ENCODE measurements around the gene SYK.
"Not testable (repeated sequence)": the region's sequence is repeated elsewhere in the genome, so short reads cannot be mapped to it uniquely, and the experiment has no call there.

Gene SYK

DNA sequence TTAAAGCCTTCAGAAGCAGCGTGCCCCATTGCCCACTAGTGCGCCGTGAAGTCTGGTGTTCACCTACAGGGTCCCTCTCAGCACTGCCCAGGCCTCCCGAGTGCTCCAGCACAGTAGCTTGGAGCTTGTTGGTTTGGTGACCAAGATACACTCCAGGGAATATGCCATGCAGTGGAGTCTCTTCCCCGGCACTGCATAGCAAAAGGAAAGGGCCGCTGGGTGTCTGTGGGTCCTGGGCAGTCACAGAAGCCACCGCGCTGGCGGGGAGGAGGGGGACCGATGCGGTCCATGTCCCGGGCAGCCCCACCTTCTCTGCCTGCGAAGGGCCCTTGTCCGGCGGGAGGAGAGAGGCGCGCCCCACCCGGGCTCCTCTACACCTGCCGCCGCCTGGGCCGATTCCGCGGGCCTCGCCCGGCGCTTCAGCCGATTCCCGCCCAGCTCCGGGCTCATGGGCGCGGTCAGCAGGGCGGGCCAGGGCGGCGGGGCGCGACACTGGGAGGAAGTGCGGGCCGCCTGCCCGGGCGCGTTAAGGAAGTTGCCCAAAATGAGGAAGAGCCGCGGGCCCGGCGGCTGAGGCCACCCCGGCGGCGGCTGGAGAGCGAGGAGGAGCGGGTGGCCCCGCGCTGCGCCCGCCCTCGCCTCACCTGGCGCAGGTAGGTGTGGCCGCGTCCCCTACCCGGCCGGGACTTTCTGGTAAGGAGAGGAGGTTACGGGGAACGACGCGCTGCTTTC is at the start of gene SYK:
TSS of gene SYK (plus strand) at position 579 of the 732 bp plus-strand sequence. CDS start 42,080 bp downstream, outside the sequence.
- Histone ChIP-seq H3K4me3 (ENCODE audit: low read depth, low read length) (no peak within 1 kb of the TSS), H3K4me1 (ENCODE audit: control insufficient read depth, insufficient read depth, low read length, unreplicated experiment) (no peaks in the 10 kb centered on the region), H3K79me2 (ENCODE audit: control insufficient read depth, insufficient read depth, low read length, unreplicated experiment) (no peaks in the 10 kb centered on the region), H2AFZ (ENCODE audit: low read length, unreplicated experiment) (peak within 1 kb of the TSS; percentile 25), H3K27ac (ENCODE audit: low read depth, low read length) (no peak within 1 kb of the TSS), H3K27me3 (ENCODE audit: insufficient read depth, low read length) (peaks cover 44% of the 10 kb centered on the region), H3K36me3 (ENCODE audit: insufficient read depth, low read length) (no peaks in the 10 kb centered on the region)

DNA sequence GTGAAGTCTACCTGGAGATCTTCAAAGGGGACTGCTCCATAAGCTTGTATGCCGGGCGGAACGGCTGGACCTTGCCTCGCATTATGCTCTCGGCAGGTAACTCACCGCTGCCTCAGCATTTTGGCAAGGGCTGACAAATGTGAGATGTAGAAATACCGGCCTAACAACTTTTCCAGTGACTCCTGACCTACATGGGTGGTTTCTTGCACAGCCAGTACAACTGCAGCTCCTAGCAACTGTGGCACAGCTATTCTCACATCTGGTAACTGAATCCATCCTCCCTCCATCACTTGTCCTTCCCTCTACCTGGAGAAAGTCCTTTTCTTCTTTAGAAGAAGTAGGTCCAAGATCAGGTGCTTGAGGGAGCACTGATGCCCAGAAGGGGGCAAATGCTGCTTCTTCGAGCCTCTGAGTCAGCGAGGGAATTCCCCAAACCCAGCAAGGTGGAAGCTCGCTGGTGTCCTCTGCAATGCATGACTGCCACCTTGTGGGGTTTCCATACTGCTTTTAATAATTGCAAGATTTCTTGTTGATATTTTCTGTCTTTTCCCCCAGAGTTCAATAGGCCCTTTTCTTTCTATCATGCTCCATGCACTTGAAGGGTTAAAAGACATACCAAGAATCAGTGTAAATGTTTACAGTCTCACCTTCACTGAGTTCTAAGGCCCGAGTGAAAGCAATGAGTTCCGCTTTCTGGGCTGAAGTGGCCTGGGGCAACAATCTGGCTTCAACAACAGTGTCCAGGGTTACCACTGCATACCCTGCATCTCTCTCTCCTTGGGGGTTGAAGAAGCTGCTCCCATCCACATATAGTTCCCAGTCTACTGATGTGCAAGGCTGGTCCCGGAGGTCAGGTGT is 45.9 kb upstream of the SYK start:
- H3K36me3 ChIP-seq (ENCODE audit: insufficient read depth, low read length); H2AFZ ChIP-seq (ENCODE audit: low read length, unreplicated experiment); H3K4me3 ChIP-seq (ENCODE audit: low read depth, low read length); H3K27me3 ChIP-seq (ENCODE audit: insufficient read depth, low read length); H3K79me2 ChIP-seq (ENCODE audit: control insufficient read depth, insufficient read depth, low read length, unreplicated experiment); H3K27ac ChIP-seq (ENCODE audit: low read depth, low read length); H3K4me1 ChIP-seq (ENCODE audit: control insufficient read depth, insufficient read depth, low read length, unreplicated experiment): not testable (repeated sequence)

- H3K36me3 ChIP-seq (ENCODE audit: insufficient read depth, low read length); H3K4me1 ChIP-seq (ENCODE audit: control insufficient read depth, insufficient read depth, low read length, unreplicated experiment); H2AFZ ChIP-seq (ENCODE audit: low read length, unreplicated experiment); H3K79me2 ChIP-seq (ENCODE audit: control insufficient read depth, insufficient read depth, low read length, unreplicated experiment); H3K27ac ChIP-seq (ENCODE audit: low read depth, low read length); H3K27me3 ChIP-seq (ENCODE audit: insufficient read depth, low read length); H3K4me3 ChIP-seq (ENCODE audit: low read depth, low read length): not testable (repeated sequence)
These were observed 41.0 kb upstream of the SYK start for GRCh38 chr9:90760577-90760976.

GRCh38 chr9:90766731-90767130 is 34.9 kb upstream of the SYK start:
- H3K27me3 ChIP-seq (ENCODE audit: insufficient read depth, low read length), result no peaks in the 10 kb centered on the region
- no peaks in the 10 kb centered on the region for H3K79me2 ChIP-seq (ENCODE audit: control insufficient read depth, insufficient read depth, low read length, unreplicated experiment)
- H3K4me1 ChIP-seq (ENCODE audit: control insufficient read depth, insufficient read depth, low read length, unreplicated experiment), result no peaks in the 10 kb centered on the region
- no peak overlapping the region for H2AFZ ChIP-seq (ENCODE audit: low read length, unreplicated experiment)
- no peaks in the 10 kb centered on the region for H3K36me3 ChIP-seq (ENCODE audit: insufficient read depth, low read length)
- no peak overlapping the region for H3K4me3 ChIP-seq (ENCODE audit: low read depth, low read length)
- no peak overlapping the region for H3K27ac ChIP-seq (ENCODE audit: low read depth, low read length)

DNA sequence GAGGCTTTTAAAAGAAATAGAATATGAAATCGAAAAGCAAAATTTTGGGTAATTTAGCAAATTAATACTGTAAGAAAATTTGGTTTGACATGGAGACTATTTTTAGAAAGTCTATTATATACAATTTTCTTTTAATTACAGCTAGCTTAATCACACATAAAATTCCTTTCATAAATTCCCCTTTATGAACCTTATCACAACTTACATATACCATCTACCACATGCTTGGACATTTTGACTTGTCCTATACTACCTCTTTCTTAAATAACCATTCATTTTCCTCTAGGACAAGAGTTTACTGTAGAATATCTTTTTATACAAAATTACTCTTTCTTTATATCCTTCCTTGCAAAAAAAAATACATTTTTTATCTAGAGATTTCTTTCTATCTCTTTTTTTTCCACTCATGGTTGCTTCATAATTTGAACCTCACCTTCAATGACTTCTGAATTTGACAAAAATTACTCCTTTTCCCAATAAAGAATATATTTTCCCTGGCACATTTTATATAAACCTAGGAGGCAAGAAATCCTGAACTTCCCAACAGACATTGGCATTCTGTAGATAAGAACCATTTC is 34.0 kb upstream of the SYK start:
- no peak overlapping the region for H3K27ac ChIP-seq (ENCODE audit: low read depth, low read length)
- no peak overlapping the region for H2AFZ ChIP-seq (ENCODE audit: low read length, unreplicated experiment)
- H3K36me3 ChIP-seq (ENCODE audit: insufficient read depth, low read length), result no peaks in the 10 kb centered on the region
- no peaks in the 10 kb centered on the region for H3K4me1 ChIP-seq (ENCODE audit: control insufficient read depth, insufficient read depth, low read length, unreplicated experiment)
- no peaks in the 10 kb centered on the region for H3K27me3 ChIP-seq (ENCODE audit: insufficient read depth, low read length)
- no peak overlapping the region for H3K4me3 ChIP-seq (ENCODE audit: low read depth, low read length)
- H3K79me2 ChIP-seq (ENCODE audit: control insufficient read depth, insufficient read depth, low read length, unreplicated experiment), result no peaks in the 10 kb centered on the region

GRCh38 chr9:90770182-90770738 is 31.4 kb upstream of the SYK start:
- Histone ChIP-seq H3K27ac (ENCODE audit: low read depth, low read length) (no peak overlapping the region), H3K36me3 (ENCODE audit: insufficient read depth, low read length) (no peaks in the 10 kb centered on the region), H3K4me3 (ENCODE audit: low read depth, low read length) (no peak overlapping the region), H3K4me1 (ENCODE audit: control insufficient read depth, insufficient read depth, low read length, unreplicated experiment) (no peaks in the 10 kb centered on the region), H3K79me2 (ENCODE audit: control insufficient read depth, insufficient read depth, low read length, unreplicated experiment) (no peaks in the 10 kb centered on the region), H3K27me3 (ENCODE audit: insufficient read depth, low read length) (no peaks in the 10 kb centered on the region), H2AFZ (ENCODE audit: low read length, unreplicated experiment) (no peak overlapping the region)

GRCh38 chr9:90770927-90771326 is 30.7 kb upstream of the SYK start:
- no peak overlapping the region for H2AFZ ChIP-seq (ENCODE audit: low read length, unreplicated experiment)
- no peaks in the 10 kb centered on the region for H3K79me2 ChIP-seq (ENCODE audit: control insufficient read depth, insufficient read depth, low read length, unreplicated experiment)
- H3K4me1 ChIP-seq (ENCODE audit: control insufficient read depth, insufficient read depth, low read length, unreplicated experiment), result no peaks in the 10 kb centered on the region
- no peak overlapping the region for H3K4me3 ChIP-seq (ENCODE audit: low read depth, low read length)
- H3K36me3 ChIP-seq (ENCODE audit: insufficient read depth, low read length), result no peaks in the 10 kb centered on the region
- no peak overlapping the region for H3K27ac ChIP-seq (ENCODE audit: low read depth, low read length)
- H3K27me3 ChIP-seq (ENCODE audit: insufficient read depth, low read length), result no peaks in the 10 kb centered on the region

GRCh38 chr9:90772386-90772785 is 29.2 kb upstream of the SYK start:
- no peak overlapping the region for H3K4me3 ChIP-seq (ENCODE audit: low read depth, low read length)
- H2AFZ ChIP-seq (ENCODE audit: low read length, unreplicated experiment), result no peak overlapping the region
- no peaks in the 10 kb centered on the region for H3K79me2 ChIP-seq (ENCODE audit: control insufficient read depth, insufficient read depth, low read length, unreplicated experiment)
- no peaks in the 10 kb centered on the region for H3K4me1 ChIP-seq (ENCODE audit: control insufficient read depth, insufficient read depth, low read length, unreplicated experiment)
- no peaks in the 10 kb centered on the region for H3K36me3 ChIP-seq (ENCODE audit: insufficient read depth, low read length)
- no peaks in the 10 kb centered on the region for H3K27me3 ChIP-seq (ENCODE audit: insufficient read depth, low read length)
- H3K27ac ChIP-seq (ENCODE audit: low read depth, low read length), result no peak overlapping the region

- Histone ChIP-seq H3K4me1 (ENCODE audit: control insufficient read depth, insufficient read depth, low read length, unreplicated experiment) (no peaks in the 10 kb centered on the region), H3K4me3 (ENCODE audit: low read depth, low read length) (no peak overlapping the region), H3K27ac (ENCODE audit: low read depth, low read length) (no peak overlapping the region), H2AFZ (ENCODE audit: low read length, unreplicated experiment) (no peak overlapping the region), H3K27me3 (ENCODE audit: insufficient read depth, low read length) (no peaks in the 10 kb centered on the region), H3K36me3 (ENCODE audit: insufficient read depth, low read length) (no peaks in the 10 kb centered on the region), H3K79me2 (ENCODE audit: control insufficient read depth, insufficient read depth, low read length, unreplicated experiment) (no peaks in the 10 kb centered on the region)
These were observed 28.0 kb upstream of the SYK start for GRCh38 chr9:90773617-90774016.

DNA sequence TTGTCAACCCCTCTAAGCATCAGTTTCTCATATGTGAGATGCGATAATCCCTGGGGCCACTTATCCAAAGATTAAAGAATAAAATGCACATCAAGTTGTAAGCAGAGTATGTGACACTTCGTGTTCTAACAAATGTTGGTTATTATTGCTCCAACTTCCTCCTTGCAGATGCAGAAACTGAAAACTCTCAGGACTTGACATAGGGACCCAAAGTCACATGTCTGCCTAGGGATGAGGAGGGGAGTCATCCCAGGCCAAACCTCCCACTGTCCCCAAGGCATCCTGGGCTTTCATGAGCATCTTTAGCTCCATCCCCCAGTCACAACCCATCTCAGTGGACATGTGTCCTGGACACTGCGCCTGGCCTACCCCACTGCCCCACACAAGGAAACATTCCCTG is 27.5 kb upstream of the SYK start:
- Histone ChIP-seq H2AFZ (ENCODE audit: low read length, unreplicated experiment) (no peak overlapping the region), H3K4me3 (ENCODE audit: low read depth, low read length) (no peak overlapping the region)

More for the DNA sequence above, 27.5 kb upstream of the SYK start:
- H3K4me1 ChIP-seq (ENCODE audit: control insufficient read depth, insufficient read depth, low read length, unreplicated experiment), result no peaks in the 10 kb centered on the region
- no peaks in the 10 kb centered on the region for H3K36me3 ChIP-seq (ENCODE audit: insufficient read depth, low read length)
- no peak overlapping the region for H3K27ac ChIP-seq (ENCODE audit: low read depth, low read length)
- no peaks in the 10 kb centered on the region for H3K27me3 ChIP-seq (ENCODE audit: insufficient read depth, low read length)
- no peaks in the 10 kb centered on the region for H3K79me2 ChIP-seq (ENCODE audit: control insufficient read depth, insufficient read depth, low read length, unreplicated experiment)

All from ACC112 (cell line).